K562 (cell line): ENCODE results near the gene ZNF548. TPM values are rescaled to one million over a fixed set of nuclear protein-coding genes. Genes with fewer than 3 reads are reported as not detected.
A peak's percentile ranks its signal among the peaks of the same experiment; 100 is the strongest.

Experiments
- ATAC-seq: fragments of 200-7000 bp; cut with Tn5 transposase; 3 replicates; pipeline ENCODE4 v1.9.1; 2020; ENCODE audit warnings: moderate library complexity
- BruUV-seq: library from RNA; stranded (reverse); fragments of 400-500 nt; replicated peaks from 2 replicates; lab custom pipeline; 2021; lab: Mats Ljungman, UMichigan
- CTCF ChIA-PET: fragments of 300-600 bp; formaldehyde crosslinking; extraction: SDS; loops from one replicate; lab custom pipeline; 2021; ENCODE audit warnings: low intra/inter-chr PET ratio; lab: Yijun Ruan, JAX
- POLR2A ChIA-PET: fragments of 300-600, 350-650 bp; sonication (Branson Sonifier 250); formaldehyde crosslinking; extraction: SDS; loops from one replicate; lab custom pipeline; 2021; ENCODE audit warnings: antibody characterized with exemption, inconsistent platforms; lab: Yijun Ruan, JAX
- DNase-seq, 4 experiments: peaks; one replicate each; pipeline versions ENCODE4 v3.0.0 to v3.0.0-alpha.2; 2011 to 2018; ENCODE audit warnings: low spot score in 3 of 4, mixed read lengths in 3 of 4; ENCODE audit errors: extremely low read depth in 1 of 4
- FAIRE-seq: peaks from 2 replicates; lab custom pipeline; 2011; peaks lifted over from hg19 to GRCh38; lab: Jason Lieb, UNC
- H2AFZ ChIP-seq: 2 replicates; pipeline ENCODE4 v1.6.0; 2011; ENCODE audit warnings: low read depth, low read length, control low read depth, inconsistent platforms
- H3K27ac ChIP-seq: fragments of 200-600 bp; 3 replicates; pipeline ENCODE4 v1.8.0; 2011; ENCODE audit warnings: low read depth, mild to moderate bottlenecking, control low read depth, inconsistent platforms, low read length, moderate library complexity, mixed read lengths; ENCODE audit errors: extremely low read depth
- H3K27me3 ChIP-seq, 2 experiments: fragments of 300-600 bp in 1 of 2; 2 replicates in 1 of 2; 3 replicates in 1 of 2; pipeline versions ENCODE4 v1.6.0 to v1.8.0; 2011; ENCODE audit warnings: inconsistent platforms in 2 of 2, low read length in 2 of 2, mild to moderate bottlenecking in 1 of 2, mixed read lengths in 1 of 2, moderate library complexity in 1 of 2; ENCODE audit not compliant: control insufficient read depth in 2 of 2, insufficient read depth in 2 of 2
- H3K36me3 ChIP-seq: fragments of 300-600 bp; 3 replicates; pipeline ENCODE4 v1.8.0; 2011; ENCODE audit warnings: mild to moderate bottlenecking, low read length, inconsistent platforms; ENCODE audit not compliant: control insufficient read depth, insufficient read depth
- H3K4me1 ChIP-seq, 2 experiments: fragments of 200-600 bp in 1 of 2; replicated peaks in 1 of 2; 2 replicates in 1 of 2; 3 replicates in 1 of 2; pipeline versions ENCODE4 v1.5.1 to v1.8.0; 2011; ENCODE audit warnings: inconsistent platforms in 2 of 2, low read length in 2 of 2, mild to moderate bottlenecking in 1 of 2, mixed read lengths in 1 of 2, moderate library complexity in 1 of 2; ENCODE audit not compliant: control insufficient read depth in 2 of 2, insufficient read depth in 2 of 2
- H3K4me2 ChIP-seq: 2 replicates; pipeline ENCODE4 v1.6.1; 2011; ENCODE audit warnings: low read length, control low read depth, inconsistent platforms, mixed read lengths; ENCODE audit not compliant: insufficient read depth
- H3K4me3 ChIP-seq: fragments of 200-600 bp; sonication (generic), shearing (Covaris generic); 2 replicates; pipeline ENCODE4 v1.5.1; 2016; ENCODE audit warnings: control low read depth, inconsistent platforms
- H3K79me2 ChIP-seq: fragments of 200-600 bp; 3 replicates; pipeline ENCODE4 v1.8.0; 2011; ENCODE audit warnings: low read length, inconsistent platforms; ENCODE audit not compliant: control insufficient read depth, insufficient read depth
- H3K9ac ChIP-seq, 2 experiments: 2 replicates each; pipeline versions ENCODE4 v1.6.0 to v1.6.1; 2011; ENCODE audit warnings: low read depth in 2 of 2, low read length in 2 of 2, control low read depth in 1 of 2, inconsistent platforms in 1 of 2, mild to moderate bottlenecking in 1 of 2, mixed read lengths in 1 of 2; ENCODE audit not compliant: insufficient read depth in 1 of 2
- H3K9me1 ChIP-seq: one replicate; pipeline ENCODE4 v1.6.0; 2011; ENCODE audit warnings: inconsistent platforms, mild to moderate bottlenecking, low read length, moderate library complexity; ENCODE audit not compliant: control insufficient read depth, insufficient read depth
- H3K9me3 ChIP-seq: replicated peaks from 2 replicates; pipeline ENCODE4 v1.5.1; 2011; ENCODE audit warnings: low read depth, low read length, inconsistent platforms; ENCODE audit not compliant: control insufficient read depth, insufficient read depth
- H4K20me1 ChIP-seq: replicated peaks from 2 replicates; pipeline ENCODE4 v1.6.1; 2011; ENCODE audit warnings: low read length, inconsistent platforms, mixed read lengths; ENCODE audit not compliant: control insufficient read depth, insufficient read depth
- EP400 ChIP-seq: fragments of 450-650 bp; IDR thresholded peaks from 2 replicates; pipeline ENCODE4 v1.6.1; 2017; ENCODE audit warnings: antibody characterized with exemption, mild to moderate bottlenecking, moderate library complexity
- FOS ChIP-seq: IDR thresholded peaks from 3 replicates; pipeline ENCODE4 v1.6.1; 2011; ENCODE audit not compliant: insufficient read length; ENCODE audit errors: extremely low read depth
- NFIC ChIP-seq: fragments of 450-650 bp; IDR thresholded peaks from 2 replicates; pipeline ENCODE4 v1.6.1; 2017; ENCODE audit warnings: mild to moderate bottlenecking, inconsistent platforms
- NFIX ChIP-seq: fragments of 250-450 bp; sonication (Bioruptor Pico); IDR thresholded peaks from 2 replicates; pipeline ENCODE4 v1.4.0; 2020; ENCODE audit warnings: low read depth, mild to moderate bottlenecking, moderate library complexity
- NRF1 ChIP-seq, 2 experiments: fragments of 450-650 bp; IDR thresholded peaks in 1 of 2; conservative IDR thresholded peaks in 1 of 2; 2 replicates each; pipeline ENCODE4 v1.6.1; 2014; ENCODE audit warnings: mild to moderate bottlenecking in 2 of 2
- SMC3 ChIP-seq: conservative IDR thresholded peaks from 2 replicates; pipeline ENCODE4 v1.6.1; 2011; ENCODE audit warnings: low read depth, low read length, improper control_type of control experiment; ENCODE audit not compliant: insufficient read depth
- ZNF75A ChIP-seq: fragments of 450-650 bp; formaldehyde crosslinking; IDR thresholded peaks from 2 replicates; pipeline ENCODE4 v1.4.0; 2020; ENCODE audit warnings: mild to moderate bottlenecking
- WGBS: fragments of 100-300 bp; shearing (Covaris generic); methylation state at CpG from one replicate; pipeline ENCODE4 v1.1.6; 2016; ENCODE audit warnings: low coverage, mixed read lengths; ENCODE audit not compliant: insufficient coverage; ENCODE audit errors: missing lambda C conversion rate; 5-methylcytosine and 5-hydroxymethylcytosine counted together
- in situ Hi-C: fragments of 300-500 bp; cut with MboI; formaldehyde crosslinking; loops from 4 replicates; pipeline ENCODE4 v1.15.0; 2018; ENCODE audit warnings: inconsistent platforms, mixed read lengths
- intact Hi-C: fragments of 100-400 bp; cut with micrococcal nuclease; formaldehyde crosslinking; loops from 2 replicates; pipeline ENCODE4 v1.14.2; 2022
- polyA plus RNA-seq, 8 experiments: library from polyadenylated mRNA; depleted of rRNA in 4 of 8; stranded (reverse) in 5 of 8; unstranded in 3 of 8; fragments of >200 nt; fragmentation: Nextera tagmentation in 2 of 8; fragmentation: Illumina TruSeq in 1 of 8; extraction: Ambion mirVana in 2 of 8; extraction: Trizol in 1 of 8; gene quantifications; 2 replicates each; pipeline versions ENCODE4 v1.2.1 to v1.2.3, GENCODE V29; 2011 to 2014; ENCODE audit warnings: inconsistent platforms in 1 of 8, missing spikeins in 1 of 8
- total RNA-seq, 7 experiments: library from RNA; depleted of rRNA in 6 of 7; stranded (reverse); fragments of >200 nt in 6 of 7; fragmentation: Illumina TruSeq in 2 of 7; extraction: Trizol in 2 of 7; gene quantifications; 2 replicates each; pipeline versions ENCODE4 v1.2.1 to v1.2.3, GENCODE V29; 2011 to 2021; ENCODE audit warnings: low replicate concordance in 1 of 7

ZNF548 gene
- total and polyA plus RNA-seq, 9 of the 15 experiments (the other 6 are each of a cell fraction or from before 2014, with no cell fraction given) = 1.5 to 8.7 (median 4.5) TPM

DNA sequence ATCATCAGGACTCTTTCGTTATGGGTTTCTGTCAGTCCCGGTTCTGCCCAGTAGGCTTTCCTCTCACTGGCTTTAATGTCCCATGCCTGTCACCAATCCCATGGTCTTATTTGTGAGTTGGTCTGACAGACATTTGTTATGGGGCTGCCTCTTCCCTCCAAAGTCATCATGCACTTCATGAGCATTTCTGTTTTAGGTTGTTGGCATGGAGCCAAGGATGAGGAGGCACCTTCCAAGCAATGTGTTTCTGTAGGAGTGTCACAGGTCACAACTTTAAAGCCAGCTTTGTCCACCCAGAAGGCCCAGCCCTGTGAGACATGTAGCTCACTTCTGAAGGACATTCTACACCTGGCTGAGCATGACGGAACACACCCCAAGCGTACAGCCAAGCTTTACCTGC is 29.8 kb downstream of the ZNF548 start:
- no TSS peak for BruUV-seq
- no peak for FAIRE-seq
- H3K4me3 ChIP-seq = no peak overlapping the region
- peak in 1 of 4 experiments; percentile 7 for DNase-seq
- WGBS = 94% methylated on average over 2 of the region's 4 CpGs
- H3K4me2 ChIP-seq = no peak overlapping the region
- H3K36me3 ChIP-seq = peaks cover 33% of the 10 kb centered on the region
- no peak for ATAC-seq
- H3K9me3 ChIP-seq = peaks cover 18% of the 10 kb centered on the region
- H3K79me2 ChIP-seq = no peaks in the 10 kb centered on the region
- no peaks in the 10 kb centered on the region for H3K9me1 ChIP-seq
- no peaks in the 10 kb centered on the region for H3K4me1 ChIP-seq
- no peak overlapping the region for H3K9ac ChIP-seq
- ChIA-PET POLR2A (no interaction called here), CTCF (no interaction called here)
- H4K20me1 ChIP-seq = no peaks in the 10 kb centered on the region
- H2AFZ ChIP-seq = no peak overlapping the region
- in situ Hi-C loops (no loop called here), intact Hi-C loops (no loop called here)
- no peak overlapping the region for H3K27ac ChIP-seq
- peak; percentile 96 for TF ChIP-seq NFIC
- TF ChIP-seq SMC3 = no peak
- peak; percentile 85 for TF ChIP-seq NFIX (CRISPR knock-in tag)
- no peaks in the 10 kb centered on the region for H3K27me3 ChIP-seq

DNA sequence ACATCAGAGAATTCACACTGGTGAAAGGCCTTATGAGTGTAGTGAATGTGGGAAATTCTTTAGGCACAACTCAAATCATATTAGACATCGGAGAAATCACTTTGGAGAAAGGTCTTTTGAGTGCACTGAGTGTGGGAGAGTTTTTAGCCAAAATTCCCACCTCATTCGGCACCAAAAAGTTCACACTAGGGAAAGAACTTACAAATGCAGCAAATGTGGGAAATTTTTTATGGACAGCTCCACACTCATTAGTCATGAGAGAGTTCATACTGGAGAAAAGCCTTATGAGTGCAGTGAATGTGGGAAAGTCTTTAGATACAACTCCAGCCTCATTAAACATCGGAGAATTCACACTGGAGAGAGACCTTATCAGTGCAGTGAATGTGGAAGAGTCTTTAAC is 31.4 kb downstream of the ZNF548 start:
- H3K9ac ChIP-seq = no peak overlapping the region
- in situ Hi-C loops (no loop called here), intact Hi-C loops (no loop called here)
- TF ChIP-seq ZNF75A (CRISPR knock-in tag) (peak; percentile 80), NRF1 (conservative IDR thresholded peaks at IDR 0.05 in 1 of 2, IDR thresholded peaks at IDR 0.05 in 1 of 2) (no peak), EP400 (no peak), FOS (no peak)
- H2AFZ ChIP-seq = no peak overlapping the region
- peaks cover 18% of the 10 kb centered on the region for H3K9me3 ChIP-seq
- peaks cover 33% of the 10 kb centered on the region for H3K36me3 ChIP-seq
- H3K27ac ChIP-seq = no peak overlapping the region
- H3K4me3 ChIP-seq = no peak overlapping the region
- H3K4me1 ChIP-seq = no peaks in the 10 kb centered on the region
- ATAC-seq = no peak
- H3K79me2 ChIP-seq = no peaks in the 10 kb centered on the region
- H4K20me1 ChIP-seq = no peaks in the 10 kb centered on the region
- no peak for DNase-seq
- CTCF ChIA-PET = no interaction called here
- POLR2A ChIA-PET = interaction anchor here (0.6 kb wide), 1 partner anchor 61 kb away, joined by 3 read pairs; no protein-coding TSS in a partner anchor
- FAIRE-seq = no peak
- BruUV-seq = no TSS peak
- no peak overlapping the region for H3K4me2 ChIP-seq
- H3K9me1 ChIP-seq = no peaks in the 10 kb centered on the region
- WGBS = 85% methylated on average over 3 of the region's 3 CpGs
- H3K27me3 ChIP-seq = no peaks in the 10 kb centered on the region
